Natural killer cell (primary cell): ENCODE data around the gene PLPP7. TPM values are rescaled to one million over a fixed set of nuclear protein-coding genes. Genes with fewer than 3 reads are reported as not detected.
"Not testable (repeated sequence)": the region's sequence is repeated elsewhere in the genome, so short reads cannot be mapped to it uniquely, and the experiment has no call there.

Source experiments
- ATAC-seq, 3 donors: fragments of 150-1000 bp in 2 of 3; fragments of 200-7000 bp in 1 of 3; cut with Tn5 transposase; 1 replicate in 1 of 3; 2 replicates in 2 of 3; pipeline ENCODE4 v1.10.0; 2021; ENCODE audit warnings: mild to moderate bottlenecking in 2 of 3, moderate library complexity in 2 of 3
- DNase-seq, 2 donors: peaks; one replicate each; pipeline versions ENCODE4 v3.0.0 to v3.0.0-alpha.2; 2013 to 2021; ENCODE audit warnings: mixed read lengths in 1 of 2
- H3K27ac ChIP-seq: one replicate; pipeline ENCODE4 v1.5.1; 2013; ENCODE audit warnings: mild to moderate bottlenecking, low read length
- H3K27me3 ChIP-seq: one replicate; pipeline ENCODE4 v1.6.1; 2013; ENCODE audit warnings: low read length; ENCODE audit not compliant: control insufficient read depth, insufficient read depth
- H3K36me3 ChIP-seq: one replicate; pipeline ENCODE4 v1.6.1; 2013; ENCODE audit warnings: low read length; ENCODE audit not compliant: control insufficient read depth, insufficient read depth
- H3K4me1 ChIP-seq: one replicate; pipeline ENCODE4 v1.6.1; 2013; ENCODE audit warnings: low read length; ENCODE audit not compliant: control insufficient read depth, insufficient read depth
- H3K4me3 ChIP-seq: one replicate; pipeline ENCODE4 v1.5.1; 2013; ENCODE audit warnings: low read length
- H3K9me3 ChIP-seq: one replicate; pipeline ENCODE4 v1.6.1; 2013; ENCODE audit warnings: low read length; ENCODE audit not compliant: control insufficient read depth, insufficient read depth
- H3K27ac Mint-ChIP-seq, 2 donors: one replicate each; pipeline ENCODE4 v1.8.0; 2022; ENCODE audit warnings: mild to moderate bottlenecking in 2 of 2, mixed read lengths in 2 of 2, moderate library complexity in 1 of 2
- H3K27me3 Mint-ChIP-seq, 2 donors: one replicate each; pipeline ENCODE4 v1.8.0; 2022; ENCODE audit warnings: low read depth in 2 of 2, mixed read lengths in 2 of 2
- H3K36me3 Mint-ChIP-seq: one replicate; pipeline ENCODE4 v1.8.0; 2022; ENCODE audit warnings: mixed read lengths
- H3K4me1 Mint-ChIP-seq, 2 donors: one replicate each; pipeline ENCODE4 v1.8.0; 2022; ENCODE audit warnings: mixed read lengths in 2 of 2
- H3K4me3 Mint-ChIP-seq: one replicate; pipeline ENCODE4 v1.8.0; 2022; ENCODE audit warnings: mild to moderate bottlenecking, moderate library complexity, mixed read lengths
- H3K9me3 Mint-ChIP-seq, 2 donors: one replicate each; pipeline ENCODE4 v1.8.0; 2022; ENCODE audit warnings: mixed read lengths in 2 of 2
- WGBS: methylation state at CpG from one replicate; pipeline ENCODE4 v1.1.7; 2013; ENCODE audit warnings: missing lambda C conversion rate; ENCODE audit not compliant: insufficient coverage; 5-methylcytosine and 5-hydroxymethylcytosine counted together
- intact Hi-C: fragments of 100-400 bp; cut with micrococcal nuclease; formaldehyde crosslinking; loops from one replicate; pipeline ENCODE4 v1.14.2; 2022
- total RNA-seq, 4 donors: library from RNA; stranded (reverse); fragments of 120-200 nt in 1 of 4; gene quantifications; one replicate each; pipeline versions ENCODE4 v1.2.3 to v1.2.4, GENCODE V29; 2013 to 2022
- TF ChIP-seq, protein P1 (sequence below): fragments of 200-600 bp; IDR thresholded peaks from one replicate; pipeline ENCODE4 v1.8.0; 2022; ENCODE audit warnings: antibody characterized with exemption

The PLPP7 gene
- total RNA-seq, 3 donors from 2014 or later (not counting 1 experiment from before 2014, with no cell fraction given), result 0.28 to 0.59 (median 0.34) TPM

GRCh38 chr9:131337131-131337848 is 47.8 kb downstream of the PLPP7 start:
- no peaks in the 10 kb centered on the region for H3K9me3 ChIP-seq
- Mint-ChIP-seq H3K9me3 (no peaks in the 10 kb centered on the region), H3K36me3 (no peaks in the 10 kb centered on the region), H3K4me3 (no peak overlapping the region), H3K4me1 (peaks cover 5% of the 10 kb centered on the region in 2 donors), H3K27ac (no peak overlapping the region), H3K27me3 (peaks cover 2 to 10% of the 10 kb centered on the region in 2 donors)
- H3K27ac ChIP-seq, result no peak overlapping the region
- ATAC-seq (no peak), DNase-seq (no peak)
- no peaks in the 10 kb centered on the region for H3K27me3 ChIP-seq
- H3K4me3 ChIP-seq, result no peak overlapping the region
- 94% methylated on average over 16 of the region's 16 CpGs for WGBS
- intact Hi-C loops, result no loop called here
- H3K36me3 ChIP-seq, result no peaks in the 10 kb centered on the region
- TF ChIP-seq, protein P1, sequence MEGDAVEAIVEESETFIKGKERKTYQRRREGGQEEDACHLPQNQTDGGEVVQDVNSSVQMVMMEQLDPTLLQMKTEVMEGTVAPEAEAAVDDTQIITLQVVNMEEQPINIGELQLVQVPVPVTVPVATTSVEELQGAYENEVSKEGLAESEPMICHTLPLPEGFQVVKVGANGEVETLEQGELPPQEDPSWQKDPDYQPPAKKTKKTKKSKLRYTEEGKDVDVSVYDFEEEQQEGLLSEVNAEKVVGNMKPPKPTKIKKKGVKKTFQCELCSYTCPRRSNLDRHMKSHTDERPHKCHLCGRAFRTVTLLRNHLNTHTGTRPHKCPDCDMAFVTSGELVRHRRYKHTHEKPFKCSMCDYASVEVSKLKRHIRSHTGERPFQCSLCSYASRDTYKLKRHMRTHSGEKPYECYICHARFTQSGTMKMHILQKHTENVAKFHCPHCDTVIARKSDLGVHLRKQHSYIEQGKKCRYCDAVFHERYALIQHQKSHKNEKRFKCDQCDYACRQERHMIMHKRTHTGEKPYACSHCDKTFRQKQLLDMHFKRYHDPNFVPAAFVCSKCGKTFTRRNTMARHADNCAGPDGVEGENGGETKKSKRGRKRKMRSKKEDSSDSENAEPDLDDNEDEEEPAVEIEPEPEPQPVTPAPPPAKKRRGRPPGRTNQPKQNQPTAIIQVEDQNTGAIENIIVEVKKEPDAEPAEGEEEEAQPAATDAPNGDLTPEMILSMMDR, result no peak
- peaks cover 3% of the 10 kb centered on the region for H3K4me1 ChIP-seq

GRCh38 chr9:131339212-131339611 is 49.7 kb downstream of the PLPP7 start:
- ATAC-seq, H3K9me3 ChIP-seq, H3K27ac Mint-ChIP-seq, H3K4me1 ChIP-seq, DNase-seq, intact Hi-C loops, H3K36me3 ChIP-seq, H3K27me3 ChIP-seq, H3K4me3 ChIP-seq, H3K36me3 Mint-ChIP-seq, H3K4me1 Mint-ChIP-seq, H3K4me3 Mint-ChIP-seq, H3K9me3 Mint-ChIP-seq, H3K27ac ChIP-seq: not testable (repeated sequence)
- peaks cover 8 to 15% of the 10 kb centered on the region in 2 donors for H3K27me3 Mint-ChIP-seq
- 91% methylated on average over 3 of the region's 5 CpGs for WGBS

DNA sequence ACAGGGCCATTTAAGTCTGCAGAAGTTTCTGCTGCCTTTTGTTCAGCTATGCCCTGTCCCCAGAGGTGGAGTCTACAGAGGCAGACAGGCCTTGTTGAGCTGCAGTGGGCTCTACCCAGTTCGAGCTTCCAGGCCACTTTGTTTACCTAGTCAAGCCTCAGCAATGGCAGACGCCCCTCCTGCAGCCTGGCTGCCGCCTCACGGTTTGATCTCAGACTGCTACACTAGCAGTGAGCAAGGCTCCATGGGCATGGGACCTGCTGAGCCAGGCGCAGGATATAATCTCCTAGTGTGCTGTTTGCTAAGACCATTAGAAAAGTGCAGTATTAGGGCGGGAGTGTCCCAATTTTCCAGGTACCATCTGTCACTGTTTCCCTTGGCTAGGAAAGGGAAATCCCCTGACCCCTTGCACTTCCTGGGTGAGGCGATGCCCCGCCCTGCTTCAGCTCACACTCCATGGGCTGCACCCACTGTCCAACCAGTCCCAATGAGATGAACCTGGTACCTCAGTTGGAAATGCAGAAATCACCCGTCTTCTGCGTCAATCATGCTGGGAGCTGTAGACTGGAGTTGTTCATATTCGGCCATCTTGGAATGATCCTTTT is 55.5 kb downstream of the PLPP7 start:
- H3K4me1 ChIP-seq, intact Hi-C loops, DNase-seq, H3K4me3 ChIP-seq, H3K9me3 ChIP-seq, H3K36me3 Mint-ChIP-seq, H3K9me3 Mint-ChIP-seq, H3K4me3 Mint-ChIP-seq, H3K27ac Mint-ChIP-seq, H3K36me3 ChIP-seq, H3K4me1 Mint-ChIP-seq, H3K27me3 ChIP-seq, H3K27ac ChIP-seq, ATAC-seq: not testable (repeated sequence)
- H3K27me3 Mint-ChIP-seq, result peaks cover 8 to 18% of the 10 kb centered on the region in 2 donors
- WGBS, result 80% methylated on average over 11 of the region's 11 CpGs

DNA sequence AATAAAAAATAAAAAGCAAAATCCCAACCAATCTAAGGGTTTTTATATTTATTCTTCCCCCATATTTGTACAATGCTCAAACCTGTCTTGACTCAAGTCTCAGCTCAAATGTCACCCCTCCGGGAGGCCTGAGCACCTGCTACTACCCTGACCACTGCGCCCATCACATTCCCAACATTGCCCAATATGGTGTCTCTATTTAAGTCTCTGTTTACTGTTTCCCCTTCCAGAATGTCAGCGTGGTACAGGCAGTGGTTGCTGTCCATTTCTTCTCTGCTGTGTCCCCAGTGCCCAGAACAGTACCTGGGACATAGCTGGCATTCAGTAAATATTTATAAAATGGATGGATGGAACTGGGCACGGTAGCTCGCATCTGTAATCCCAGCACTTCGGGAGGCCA is 57.0 kb downstream of the PLPP7 start:
- H3K4me1 ChIP-seq, result peaks cover 8% of the 10 kb centered on the region
- Mint-ChIP-seq H3K4me3 (no peak overlapping the region), H3K27me3 (peaks cover 8 to 14% of the 10 kb centered on the region in 2 donors), H3K4me1 (peaks cover 0 to 8% of the 10 kb centered on the region in 2 donors), H3K9me3 (no peaks in the 10 kb centered on the region), H3K27ac (no peak overlapping the region), H3K36me3 (no peaks in the 10 kb centered on the region)
- no peaks in the 10 kb centered on the region for H3K36me3 ChIP-seq
- DNase-seq (no peak), ATAC-seq (no peak)
- intact Hi-C loops, result no loop called here
- no peak overlapping the region for H3K27ac ChIP-seq
- H3K9me3 ChIP-seq, result no peaks in the 10 kb centered on the region
- H3K4me3 ChIP-seq, result no peak overlapping the region
- no peaks in the 10 kb centered on the region for H3K27me3 ChIP-seq
- WGBS, result 92% methylated on average over 6 of the region's 6 CpGs
- TF ChIP-seq, protein P1, result no peak
